GM19043 (cell line): ENCODE results near the gene ALDH1L1.
"Not testable (repeated sequence)": the region's sequence is repeated elsewhere in the genome, so short reads cannot be mapped to it uniquely, and the experiment has no call there.

ENCODE experiments used
- ATAC-seq: cut with Tn5 transposase; IDR thresholded peaks from one replicate; pipeline ENCODE4 v1.9.1; 2021; ENCODE audit warnings: low read depth; ENCODE audit not compliant: unreplicated experiment

Gene ALDH1L1

GRCh38 chr3:126108676-126109050 is 71.7 kb downstream of the ALDH1L1 start:
- ATAC-seq, result no peak

GRCh38 chr3:126107957-126108675 is 72.3 kb downstream of the ALDH1L1 start:
- no peak for ATAC-seq

DNA sequence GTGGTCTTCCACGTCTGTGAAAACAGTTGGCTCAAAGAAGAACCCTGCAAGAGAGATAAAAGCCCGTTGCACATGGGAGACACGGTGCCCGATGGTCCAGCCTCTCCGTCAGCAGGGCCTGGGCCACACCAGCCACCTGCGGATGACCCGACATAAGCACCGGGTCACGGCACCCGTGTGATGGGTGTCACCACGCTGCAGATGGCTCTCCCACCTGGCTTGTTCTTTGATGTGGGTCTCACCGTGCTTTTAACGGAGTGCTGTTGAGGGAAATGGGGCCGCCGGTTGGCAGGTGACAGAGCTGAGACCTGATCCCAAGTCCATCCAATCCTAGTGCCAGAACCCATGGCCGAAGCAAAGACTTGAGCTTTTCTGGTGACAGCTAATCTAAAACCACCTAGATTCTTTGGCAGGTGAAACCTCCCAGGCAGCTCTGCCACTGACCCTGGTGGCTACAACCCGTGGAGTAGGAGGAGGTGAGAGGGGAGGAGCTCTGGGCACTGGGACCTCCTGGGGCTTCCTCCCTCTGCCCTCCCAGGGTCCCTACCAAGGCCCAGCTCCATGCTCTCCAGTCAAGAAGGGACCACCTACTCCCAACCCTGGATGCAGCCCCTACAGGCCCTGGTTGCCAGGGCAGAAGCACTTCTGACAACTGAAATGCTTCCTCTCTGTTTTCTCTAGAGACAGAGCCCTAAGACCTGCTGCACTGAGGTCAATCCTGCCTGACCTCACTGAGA is 73.0 kb downstream of the ALDH1L1 start:
- ATAC-seq, result no peak

GRCh38 chr3:126106336-126107202 is 73.8 kb downstream of the ALDH1L1 start:
- ATAC-seq, result no peak

DNA sequence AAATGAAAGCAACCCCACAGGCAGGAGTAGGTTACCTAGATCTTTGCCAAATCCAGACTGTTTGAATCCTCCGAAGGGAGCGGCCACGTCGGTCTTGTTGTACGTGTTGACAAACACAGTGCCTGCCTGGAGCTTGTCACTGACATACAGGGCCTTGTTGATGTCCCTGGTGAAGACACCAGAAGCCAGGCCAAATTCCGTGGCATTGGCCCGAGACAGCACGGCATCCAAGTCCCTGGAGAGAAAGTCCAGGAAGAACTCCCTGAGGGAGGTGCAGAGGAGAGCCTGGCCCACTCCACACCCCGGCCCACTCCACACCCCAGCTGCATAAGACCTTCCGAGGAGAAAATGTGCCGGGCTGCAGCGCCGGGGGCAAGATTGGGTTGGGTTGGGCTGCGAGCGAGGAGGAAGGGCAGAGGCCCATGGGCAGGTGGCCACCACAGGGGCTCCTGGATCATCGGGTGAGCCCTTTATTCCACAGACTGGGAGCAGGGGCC is 74.6 kb downstream of the ALDH1L1 start:
- ATAC-seq, result no peak

GRCh38 chr3:126104742-126105605 is 75.4 kb downstream of the ALDH1L1 start:
- no peak for ATAC-seq

DNA sequence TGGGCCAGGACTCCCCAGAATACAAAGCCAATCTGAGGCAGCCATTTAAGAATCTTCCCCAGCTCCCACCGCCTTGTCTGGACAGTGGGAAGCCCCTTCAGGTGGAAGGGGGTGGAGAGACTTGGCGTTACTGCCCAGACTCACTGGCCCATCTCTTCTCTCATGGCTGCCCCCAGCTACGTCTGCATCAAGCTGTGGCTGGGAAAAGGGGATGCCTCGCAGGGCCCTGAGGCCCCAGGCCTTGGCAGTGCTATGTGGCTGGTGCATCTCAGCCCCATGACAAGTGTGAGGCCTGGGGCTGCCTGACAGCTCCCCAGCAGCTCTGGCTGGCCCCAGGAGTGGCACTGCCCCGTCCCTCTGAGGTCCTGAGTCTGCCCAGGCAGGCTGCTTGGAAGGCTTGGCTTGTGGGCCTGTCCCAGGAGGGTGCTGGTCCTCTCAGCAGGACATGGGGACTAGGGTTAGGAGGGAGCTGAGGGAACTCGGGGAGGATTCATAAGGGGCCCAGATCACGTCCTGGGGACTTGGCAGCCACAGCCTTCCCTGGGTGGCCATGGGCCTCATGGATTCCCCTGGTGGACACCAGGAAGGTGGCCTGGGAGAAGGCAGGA is 76.3 kb downstream of the ALDH1L1 start:
- ATAC-seq, result no peak

DNA sequence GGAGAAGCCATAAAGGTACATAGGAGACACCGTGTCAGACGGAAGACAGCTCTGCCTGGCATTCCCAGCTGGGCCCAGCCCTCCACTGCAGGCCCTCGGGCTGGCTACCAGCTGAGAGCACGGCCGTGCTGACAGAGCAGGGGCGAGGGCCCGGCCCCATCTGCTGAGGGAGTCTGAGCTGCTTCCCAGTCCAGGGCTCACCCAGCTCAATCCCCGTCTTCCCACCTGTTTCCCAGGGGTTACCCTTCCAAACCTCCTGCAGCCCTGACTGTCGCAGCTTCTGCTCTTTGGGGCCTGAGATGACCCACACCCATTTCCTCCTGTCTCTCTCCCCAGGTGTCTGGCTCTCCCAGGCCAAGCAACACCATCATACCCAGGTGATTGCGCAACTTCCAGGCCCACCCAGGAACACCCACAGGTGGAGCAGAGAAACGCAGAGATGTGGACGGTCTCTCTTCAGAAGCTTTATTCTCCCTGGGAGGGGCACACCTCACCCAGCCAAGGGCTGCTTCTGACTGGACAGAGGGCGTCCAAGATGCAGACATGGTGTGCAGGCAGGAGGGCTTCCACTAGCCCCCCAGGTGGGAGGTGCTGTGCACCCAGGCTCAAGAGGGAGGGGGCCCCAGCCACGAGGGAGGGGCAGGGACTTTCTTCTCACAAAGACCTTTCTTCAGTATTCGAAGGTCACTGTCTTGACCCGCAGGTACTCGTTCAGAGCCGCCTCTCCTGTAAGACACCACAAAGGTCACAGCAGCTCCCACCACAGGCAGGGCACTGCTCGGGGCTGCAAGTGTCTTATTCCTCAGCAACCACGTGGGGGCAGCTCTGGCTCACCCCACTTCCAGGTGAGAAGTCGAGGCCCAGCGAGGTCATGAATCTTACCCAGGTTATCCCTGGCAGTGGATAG is 77.0 kb downstream of the ALDH1L1 start:
- no peak for ATAC-seq

- ATAC-seq, result no peak
Measured at GRCh38 chr3:126102530-126102951, 77.8 kb downstream of the ALDH1L1 start.

DNA sequence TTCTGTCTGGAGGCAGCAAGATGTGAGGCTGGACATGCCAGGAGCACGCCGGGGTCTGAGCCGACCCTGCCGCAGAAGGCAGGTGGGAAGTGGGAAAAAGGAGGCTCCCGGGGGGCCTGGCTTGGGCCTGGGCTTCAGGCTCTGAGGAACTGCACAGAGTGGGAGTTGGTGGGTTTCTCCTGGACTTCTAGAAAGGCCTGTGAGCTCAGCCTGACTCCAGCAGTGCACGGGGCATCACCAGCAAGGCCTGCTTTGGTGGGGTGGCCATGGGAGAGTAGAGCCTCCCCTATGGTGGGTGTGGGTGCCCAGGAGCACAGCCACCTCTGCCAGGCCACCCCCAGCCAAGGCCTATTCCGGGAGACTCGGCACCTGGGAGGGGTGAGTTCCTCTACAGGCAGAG is 78.4 kb downstream of the ALDH1L1 start:
- ATAC-seq, result no peak

- ATAC-seq, result no peak
Measured at GRCh38 chr3:126101521-126101982, 78.8 kb downstream of the ALDH1L1 start.

DNA sequence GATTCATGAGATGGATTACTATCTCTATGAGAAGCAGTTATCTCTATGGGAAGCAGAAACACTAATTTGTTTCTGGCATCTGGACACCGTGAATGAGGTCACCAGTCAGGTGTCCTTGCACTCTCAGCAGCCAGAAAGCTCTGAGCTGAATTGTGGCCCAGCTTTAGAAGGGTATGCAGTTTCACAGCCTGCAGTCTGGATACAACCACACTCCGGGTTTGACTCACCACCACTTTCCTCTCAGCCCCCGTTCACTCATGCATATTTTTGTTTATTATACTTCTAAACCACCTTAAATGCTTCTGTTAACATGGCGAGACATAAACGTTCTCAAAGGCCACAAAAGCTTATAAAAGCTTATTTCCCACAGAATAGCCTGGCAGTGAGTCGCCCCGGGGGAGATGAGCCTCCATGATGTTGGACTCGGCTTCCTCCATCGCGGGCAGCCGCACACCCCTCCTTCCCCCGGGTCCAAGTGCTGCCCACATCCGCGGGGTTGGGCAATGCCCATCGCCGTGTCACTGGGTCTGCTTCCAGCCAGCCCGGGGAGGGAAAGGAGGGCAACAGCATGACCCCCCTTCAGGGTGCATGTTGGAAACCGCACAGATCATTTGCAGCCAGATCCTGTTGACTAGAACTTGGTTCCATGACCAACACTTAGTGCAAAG is 79.6 kb downstream of the ALDH1L1 start:
- no peak for ATAC-seq

GRCh38 chr3:126100269-126100633 is 80.1 kb downstream of the ALDH1L1 start:
- no peak for ATAC-seq

DNA sequence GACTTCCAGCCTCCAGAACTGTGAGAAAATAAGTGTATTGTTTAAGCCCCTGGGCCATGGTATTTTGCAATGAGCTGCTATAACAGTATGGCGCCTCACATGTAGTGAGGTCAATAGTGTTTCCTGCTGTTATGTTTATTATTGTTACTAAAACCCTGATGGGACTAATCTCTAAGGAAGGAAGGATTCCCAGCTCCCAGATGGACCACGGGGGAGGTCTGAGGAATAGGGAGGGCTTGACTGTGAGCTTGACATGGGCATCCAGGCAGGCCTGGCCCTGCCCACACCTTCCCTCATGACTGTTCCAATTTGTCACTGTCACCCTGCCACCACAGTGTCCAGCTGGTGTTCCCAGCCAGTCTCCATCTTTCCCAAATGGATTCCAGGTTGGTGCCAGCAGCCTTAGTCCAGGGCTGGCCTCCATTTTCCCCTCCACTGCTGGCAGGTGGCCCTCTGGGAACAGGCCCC is 82.0 kb downstream of the ALDH1L1 start:
- no peak for ATAC-seq

GRCh38 chr3:126097801-126098200 is 82.6 kb downstream of the ALDH1L1 start:
- ATAC-seq, result no peak

DNA sequence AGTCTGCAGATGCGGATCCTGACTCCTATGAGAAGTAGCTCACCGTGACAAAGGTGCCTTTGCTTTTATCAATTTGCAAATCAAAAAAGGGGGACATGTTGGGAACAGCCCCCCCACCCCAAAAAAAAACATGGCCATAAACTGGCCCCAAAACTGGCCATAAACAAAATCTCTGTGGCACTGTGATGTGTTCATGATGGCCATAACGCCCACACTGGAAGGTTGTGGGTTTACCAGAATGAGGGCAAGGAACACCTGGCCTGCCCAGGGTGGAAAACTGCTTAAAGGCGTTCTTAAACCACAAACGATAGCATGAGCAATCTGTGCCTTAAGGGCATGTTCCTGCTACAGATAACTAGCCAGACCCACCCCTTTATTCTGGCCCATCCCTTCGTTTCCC is 84.1 kb downstream of the ALDH1L1 start:
- not testable (repeated sequence) for ATAC-seq

GRCh38 chr3:126092128-126092527 is 88.3 kb downstream of the ALDH1L1 start:
- not testable (repeated sequence) for ATAC-seq
